Progenitor cell of endocrine pancreas (in vitro differentiated cells): ENCODE results near the gene CTNNB1. TPM values are rescaled to one million over a fixed set of nuclear protein-coding genes. Genes with fewer than 3 reads are reported as not detected.
A peak's percentile ranks its signal among the peaks of the same experiment; 100 is the strongest.

Experiments used
- DNase-seq: peaks from one replicate; pipeline ENCODE4 v3.0.0; 2021; ENCODE audit warnings: low spot score; ENCODE audit not compliant: unreplicated experiment
- H3K27ac Mint-ChIP-seq: 2 replicates; pipeline ENCODE4 v1.8.0; 2021; ENCODE audit warnings: mild to moderate bottlenecking, moderate library complexity, mixed read lengths
- H3K27me3 Mint-ChIP-seq: 2 replicates; pipeline ENCODE4 v1.8.0; 2021; ENCODE audit warnings: mixed read lengths
- H3K36me3 Mint-ChIP-seq: 2 replicates; pipeline ENCODE4 v1.8.0; 2022; ENCODE audit warnings: mixed read lengths; ENCODE audit not compliant: insufficient read depth
- H3K4me1 Mint-ChIP-seq: 2 replicates; pipeline ENCODE4 v1.8.0; 2021; ENCODE audit warnings: low read depth, mixed read lengths
- H3K4me3 Mint-ChIP-seq: 2 replicates; pipeline ENCODE4 v1.8.0; 2021; ENCODE audit warnings: low read depth, mild to moderate bottlenecking, moderate library complexity, mixed read lengths
- H3K9me3 Mint-ChIP-seq: 2 replicates; pipeline ENCODE4 v1.8.0; 2021; ENCODE audit warnings: low read depth, mixed read lengths
- CTCF ChIP-seq: fragments of 200-600 bp; sonication (generic); IDR thresholded peaks from one replicate; pipeline ENCODE4 v1.5.0; 2021; ENCODE audit warnings: antibody characterized with exemption, mild to moderate bottlenecking; ENCODE audit not compliant: unreplicated experiment
- total RNA-seq: library from RNA; stranded (reverse); gene quantifications from 2 replicates; pipeline ENCODE4 v1.2.1, GENCODE V29; 2021

Gene CTNNB1
- total RNA-seq, 1 donor from 2014 or later: 504 TPM

- Mint-ChIP-seq H3K27ac (no peak overlapping the region), H3K4me3 (no peak overlapping the region), H3K36me3 (peaks cover 54% of the 10 kb centered on the region), H3K4me1 (no peaks in the 10 kb centered on the region), H3K9me3 (no peaks in the 10 kb centered on the region), H3K27me3 (no peaks in the 10 kb centered on the region)
- TF ChIP-seq CTCF: no peak
- DNase-seq: no peak
Observed at GRCh38 chr3:41236228-41236627, 36.9 kb downstream of the CTNNB1 start.

- no peaks in the 10 kb centered on the region for H3K9me3 Mint-ChIP-seq
- H3K27me3 Mint-ChIP-seq: no peaks in the 10 kb centered on the region
- TF ChIP-seq CTCF: no peak
- H3K27ac Mint-ChIP-seq: peak overlapping the region; percentile 30
- H3K4me3 Mint-ChIP-seq: no peak overlapping the region
- no peaks in the 10 kb centered on the region for H3K4me1 Mint-ChIP-seq
- no peak for DNase-seq
- H3K36me3 Mint-ChIP-seq: peaks cover 52% of the 10 kb centered on the region
Observed at GRCh38 chr3:41237907-41238306, 38.6 kb downstream of the CTNNB1 start.

- Mint-ChIP-seq H3K4me3 (no peak overlapping the region), H3K27me3 (no peaks in the 10 kb centered on the region), H3K9me3 (no peaks in the 10 kb centered on the region), H3K4me1 (no peaks in the 10 kb centered on the region), H3K36me3 (peaks cover 42% of the 10 kb centered on the region), H3K27ac (peak overlapping the region; percentile 10)
- TF ChIP-seq CTCF: no peak
- no peak for DNase-seq
Observed at GRCh38 chr3:41239587-41239986, 40.3 kb downstream of the CTNNB1 start.

- TF ChIP-seq CTCF: no peak
- Mint-ChIP-seq H3K27me3 (no peaks in the 10 kb centered on the region), H3K9me3 (no peaks in the 10 kb centered on the region), H3K4me3 (no peak overlapping the region), H3K4me1 (no peaks in the 10 kb centered on the region), H3K36me3 (peaks cover 30% of the 10 kb centered on the region), H3K27ac (no peak overlapping the region)
- no peak for DNase-seq
Observed at GRCh38 chr3:41241161-41241560, 41.9 kb downstream of the CTNNB1 start.

GRCh38 chr3:41241800-41242571, 42.7 kb downstream of the CTNNB1 start:
- Mint-ChIP-seq H3K27me3 (no peaks in the 10 kb centered on the region), H3K4me3 (no peak overlapping the region), H3K36me3 (peaks cover 28% of the 10 kb centered on the region), H3K27ac (peak overlapping the region; percentile 19), H3K9me3 (no peaks in the 10 kb centered on the region), H3K4me1 (no peaks in the 10 kb centered on the region)
- DNase-seq: no peak
- no peak for TF ChIP-seq CTCF
